Tongue (tissue), 3 donors: ENCODE measurements around the gene PNMA6A. TPM values are rescaled to one million over a fixed set of nuclear protein-coding genes. Genes with fewer than 3 reads are reported as not detected.
"Not testable (repeated sequence)": the region's sequence is repeated elsewhere in the genome, so short reads cannot be mapped to it uniquely, and the experiment has no call there.

Experiments used
- DNase-seq: peaks from one replicate; pipeline ENCODE4 v3.0.0-alpha.2; 2015
- small RNA-seq: library from RNA; depleted of rRNA; stranded (forward); fragments of <200 nt; gene quantifications from one replicate; pipeline ENCODE3, GENCODE V24; 2014; ENCODE audit warnings: low replicate concordance
- total RNA-seq: library from RNA; depleted of rRNA; stranded (reverse); fragments of >200 nt; gene quantifications from one replicate; pipeline ENCODE4 v1.2.3, GENCODE V29; 2014

PNMA6A gene
- total RNA-seq, 1 donor from 2014 or later = 2.1 TPM

DNA sequence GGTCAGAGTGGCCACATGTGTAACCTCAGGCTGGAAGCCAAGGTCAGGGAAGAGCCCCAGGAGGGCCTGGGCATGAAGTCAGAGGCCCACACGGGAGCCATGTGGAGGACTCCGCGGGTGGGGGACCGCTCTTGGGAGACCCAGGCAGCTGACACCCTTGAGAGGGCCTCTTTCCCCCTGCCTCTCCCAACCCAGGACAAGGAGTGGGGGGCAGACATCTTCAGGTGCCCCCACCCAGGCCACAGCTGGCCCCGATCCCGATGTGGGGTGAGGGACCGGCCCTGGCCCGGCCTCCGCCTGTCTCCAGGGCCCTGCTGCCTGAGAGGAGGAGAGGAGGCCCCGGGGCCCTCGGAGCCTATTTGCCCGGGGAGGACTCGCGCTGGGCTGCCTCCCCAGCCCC lies 3.1 kb downstream of the PNMA6A start:
- DNase-seq = no peak

DNA sequence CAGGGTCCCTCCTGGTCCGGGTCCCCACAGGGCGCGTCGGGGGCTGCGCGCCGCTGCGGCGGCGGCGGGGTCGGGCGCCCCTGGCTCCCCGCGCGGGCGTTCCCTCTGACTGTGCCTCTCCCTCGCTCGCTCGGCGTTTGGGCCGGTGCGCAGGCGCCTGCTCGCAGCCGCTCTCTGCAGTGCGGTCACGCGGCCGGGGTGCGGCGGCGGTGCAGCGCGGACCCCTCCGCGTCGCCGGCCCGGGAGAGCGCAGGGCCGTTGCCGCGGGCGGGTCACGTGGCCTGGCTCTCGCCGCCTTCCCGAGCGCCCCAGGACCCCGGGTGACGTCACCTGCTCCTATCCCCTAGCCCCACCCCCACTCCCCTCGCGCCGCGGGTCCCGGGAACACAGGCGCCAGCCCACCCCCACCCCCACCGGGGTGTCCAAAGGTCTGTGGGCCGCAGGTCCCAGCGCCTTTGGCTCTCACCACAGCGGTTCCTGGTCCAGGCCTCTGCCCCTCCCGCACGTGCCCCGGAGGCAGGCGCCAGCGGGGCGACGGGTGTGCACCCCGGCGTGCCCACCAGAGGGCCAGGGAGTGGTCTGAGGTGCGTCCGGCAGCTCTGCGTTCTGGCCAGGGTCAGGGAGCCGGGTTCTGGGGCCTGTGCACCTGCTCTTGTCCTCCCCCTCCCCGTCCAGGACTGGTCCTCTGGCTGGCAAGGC lies 5.3 kb downstream of the PNMA6A start:
- not testable (repeated sequence) for DNase-seq

DNA sequence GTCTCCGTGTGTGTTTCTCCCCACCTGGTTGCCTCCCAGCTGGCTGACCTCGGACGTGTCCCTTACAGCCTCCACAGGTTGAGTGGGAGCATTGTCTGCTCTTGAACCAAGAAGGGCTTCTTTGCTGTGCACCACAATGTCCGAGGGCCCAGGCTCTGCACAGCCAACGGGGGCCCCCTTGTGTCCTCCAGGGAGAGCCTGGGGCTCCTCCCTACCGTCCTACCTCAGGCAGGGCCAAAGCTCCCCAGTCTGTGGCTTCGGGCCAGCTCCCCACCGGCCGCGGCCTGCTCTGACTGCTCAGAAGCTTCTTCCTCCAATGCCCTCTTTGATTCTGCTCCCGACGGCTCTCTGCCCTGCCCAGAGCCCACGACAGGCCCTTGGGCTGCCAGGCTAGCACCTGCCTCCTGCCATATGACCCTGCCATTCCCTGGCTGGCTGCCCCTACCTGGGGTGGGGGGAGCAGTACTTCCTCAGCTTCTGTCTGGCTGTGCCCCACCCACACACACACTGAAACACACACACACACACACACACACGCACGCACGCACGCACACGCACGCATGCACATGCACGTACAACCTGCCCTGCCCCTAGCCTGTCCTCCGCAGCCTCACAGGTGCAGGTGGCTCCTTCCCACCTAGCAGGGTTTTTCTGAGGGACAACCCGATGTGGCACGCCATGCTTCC lies 11.1 kb downstream of the PNMA6A start:
- DNase-seq = not testable (repeated sequence)

DNA sequence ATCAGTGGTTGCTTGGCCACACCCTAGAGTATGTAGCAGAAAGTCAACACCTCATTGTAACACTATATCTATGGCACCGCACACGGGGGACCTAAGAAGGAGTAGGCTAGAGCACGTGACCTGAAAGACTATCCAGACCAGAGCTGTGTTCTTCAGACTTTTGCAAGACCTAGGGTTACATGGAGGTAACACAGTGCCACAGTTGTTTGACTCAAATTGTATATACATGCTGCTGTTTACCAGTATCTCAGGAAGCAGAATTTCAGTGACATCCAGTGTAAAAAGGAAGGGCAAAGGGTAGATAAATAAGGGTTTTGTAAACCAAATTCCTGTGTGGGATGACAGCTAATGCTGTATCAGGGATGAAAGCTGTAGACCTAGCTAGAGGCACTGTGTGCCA lies 30.2 kb downstream of the PNMA6A start:
- no peak for DNase-seq

DNA sequence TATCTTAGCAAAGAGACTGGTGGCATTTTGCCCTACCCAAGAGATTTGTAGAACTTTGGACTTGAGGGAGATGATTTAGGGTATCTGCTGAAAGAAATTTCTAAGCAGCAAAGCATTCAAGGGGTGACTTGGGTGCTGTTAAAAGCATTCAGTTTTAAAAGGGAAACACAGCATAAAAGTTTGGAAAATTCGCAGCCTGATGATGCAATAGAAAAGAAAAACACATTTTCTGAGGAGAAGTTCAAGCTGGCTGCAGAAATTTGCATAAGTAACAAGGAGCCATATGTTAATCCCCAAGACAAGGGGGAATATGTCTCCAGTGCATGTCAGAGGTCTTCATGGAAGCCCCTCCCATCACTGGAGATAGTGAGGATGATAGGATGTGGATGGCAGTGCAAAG lies 32.7 kb downstream of the PNMA6A start:
- DNase-seq = not testable (repeated sequence)

DNA sequence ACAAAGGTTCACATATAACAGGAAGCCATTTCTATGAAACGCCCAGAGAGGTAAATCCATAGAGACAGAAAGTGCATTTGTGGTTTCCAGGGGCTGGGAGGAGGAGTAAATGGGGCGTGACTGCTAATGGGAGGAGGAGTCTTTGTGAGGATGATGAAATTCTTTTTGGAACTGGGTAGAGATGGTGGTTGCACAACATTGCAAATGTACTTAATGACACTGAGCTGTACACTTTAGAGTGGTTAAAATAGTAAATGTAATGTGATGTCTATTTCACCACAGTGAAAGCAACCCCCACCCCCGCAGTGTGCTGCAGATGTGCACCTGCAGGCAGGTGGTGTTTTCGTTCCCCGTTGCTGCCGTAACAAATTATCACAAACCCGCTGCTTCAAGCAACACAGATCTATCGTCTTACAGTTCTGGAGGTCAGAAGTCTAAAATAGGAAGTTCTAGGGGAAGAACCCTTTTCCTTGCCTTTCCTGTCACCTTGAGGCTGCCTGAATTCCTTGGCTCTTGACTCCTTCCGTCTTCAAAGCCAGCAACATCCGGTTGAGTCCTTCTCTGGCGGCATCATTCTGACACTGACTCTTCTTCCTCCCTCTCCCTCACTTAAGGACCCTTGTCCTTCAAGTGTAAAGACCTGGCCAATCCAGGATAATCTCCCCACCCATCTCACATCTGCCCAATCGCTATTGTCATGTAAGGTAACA lies 34.0 kb downstream of the PNMA6A start:
- not testable (repeated sequence) for DNase-seq

DNA sequence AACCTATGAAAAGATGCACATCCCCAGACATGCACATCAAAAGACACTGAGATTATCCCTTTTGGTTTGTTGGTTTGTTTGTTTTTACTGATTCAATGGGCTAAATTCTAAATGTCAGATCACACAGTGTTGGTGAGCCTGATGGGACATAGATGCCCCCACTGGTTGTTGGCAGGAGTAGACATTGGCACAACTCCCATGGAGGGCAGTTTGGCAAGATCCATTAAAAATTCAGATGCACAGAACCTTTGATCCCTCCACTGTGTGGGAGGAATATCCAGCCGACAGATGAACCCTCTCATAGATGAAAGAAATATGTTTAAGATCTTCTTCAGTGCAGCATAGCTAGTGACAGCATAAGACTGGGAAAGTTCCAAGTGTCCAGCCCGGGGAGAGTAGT lies 38.5 kb downstream of the PNMA6A start:
- not testable (repeated sequence) for DNase-seq

DNA sequence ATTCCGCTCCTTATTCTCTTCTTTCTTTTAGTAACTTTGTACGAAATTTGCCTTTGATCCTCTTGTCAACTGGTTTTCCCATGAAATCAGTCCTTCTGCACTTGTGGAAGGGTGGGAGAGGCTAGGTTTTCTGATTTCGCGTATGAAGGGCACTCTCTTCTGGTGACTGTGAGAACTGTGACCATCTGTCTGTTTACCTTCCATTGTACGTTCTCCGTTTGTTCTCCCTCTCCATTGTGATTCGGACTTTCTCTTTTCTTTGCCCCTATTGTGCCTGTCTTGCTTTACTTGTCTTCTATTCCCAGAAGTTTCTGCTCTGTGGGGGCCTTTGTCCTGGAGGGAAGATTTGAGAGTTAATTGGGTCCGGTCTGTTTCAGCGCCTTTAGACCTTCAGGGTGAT lies 41.6 kb downstream of the PNMA6A start:
- not testable (repeated sequence) for DNase-seq

DNA sequence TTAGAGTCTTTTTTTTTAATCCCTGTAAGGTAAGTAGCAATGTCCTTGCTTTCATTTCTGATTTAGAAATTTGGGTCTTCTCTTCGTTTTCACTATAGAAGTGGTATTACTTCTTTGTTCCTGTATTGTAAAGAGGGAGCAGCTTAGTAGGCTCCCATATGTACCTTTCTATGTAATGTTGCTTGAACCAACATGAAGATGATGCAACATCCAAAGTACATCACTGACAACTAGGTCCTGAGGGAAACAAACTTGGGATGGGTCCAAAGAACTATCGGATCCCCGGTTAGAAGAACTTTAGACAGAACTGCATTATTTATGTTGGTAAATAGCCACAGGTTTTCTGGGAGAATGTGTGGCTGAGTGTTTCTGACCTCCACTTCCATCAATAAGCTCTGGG lies 45.5 kb downstream of the PNMA6A start:
- DNase-seq = not testable (repeated sequence)

DNA sequence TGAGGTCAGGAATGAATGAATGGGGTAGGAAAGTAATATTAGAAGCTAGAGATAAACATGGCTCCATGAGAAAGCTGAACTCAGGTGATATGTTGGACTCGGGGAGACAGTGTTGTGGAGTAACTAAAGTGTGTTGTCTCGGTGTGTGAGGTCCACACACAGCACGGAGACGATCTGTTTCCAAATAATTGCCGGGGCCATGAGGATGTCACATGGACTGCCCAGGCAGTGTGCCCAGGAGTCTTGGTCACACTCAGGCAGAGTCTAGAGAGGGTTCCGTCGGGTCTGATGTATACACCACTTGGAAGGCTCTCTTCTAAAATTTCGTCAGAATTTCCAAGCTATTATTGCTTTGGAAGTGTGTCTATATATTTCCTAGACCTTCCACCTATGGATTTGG lies 48.0 kb downstream of the PNMA6A start:
- DNase-seq = not testable (repeated sequence)

DNA sequence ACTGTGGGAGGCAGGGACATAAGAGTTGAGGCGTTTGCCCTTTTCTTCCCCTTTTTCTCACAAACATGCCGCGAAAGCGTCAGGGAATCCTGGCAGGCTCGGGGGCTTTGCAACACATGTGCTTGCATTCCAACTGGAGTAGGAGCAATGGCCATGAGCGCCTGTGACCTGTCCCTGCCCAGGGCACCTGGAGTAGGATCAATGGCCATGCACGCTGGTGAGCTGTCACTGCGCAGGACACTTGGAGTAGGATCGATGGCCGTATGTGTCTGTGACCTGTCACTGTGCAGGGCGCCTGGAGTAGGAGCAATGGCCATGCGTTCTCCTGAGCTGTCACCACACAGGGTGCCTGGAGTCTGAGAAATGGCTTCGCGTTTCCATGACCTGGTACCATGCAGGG lies 51.2 kb downstream of the PNMA6A start:
- DNase-seq = not testable (repeated sequence)

Small RNA genes lying within 50 kb of the gene (small RNA-seq; reads per million reads assigned to genes)
- gene AC243428.1 = not detected

Other genes with a start within 250 kb of the PNMA6A start
- 23.1 TPM for gene CETN2, start 241.7 kb upstream of the PNMA6A start, total RNA-seq
- 5.9 TPM for gene NSDHL, start 241.4 kb upstream of the PNMA6A start, total RNA-seq
- gene ZNF185, start 174.4 kb upstream of the PNMA6A start, total RNA-seq = 22.6 TPM
- gene PNMA5, start 78.3 kb upstream of the PNMA6A start, total RNA-seq = not detected
- 1.2 TPM for gene PNMA3, start 16.0 kb upstream of the PNMA6A start, total RNA-seq
- gene MAGEA1, start 106.8 kb downstream of the PNMA6A start, total RNA-seq = not detected
- not detected for gene PNMA6F, start 249.3 kb downstream of the PNMA6A start, total RNA-seq